ENCODE measurements around the gene PHLDA3.

The PHLDA3 gene

DNA sequence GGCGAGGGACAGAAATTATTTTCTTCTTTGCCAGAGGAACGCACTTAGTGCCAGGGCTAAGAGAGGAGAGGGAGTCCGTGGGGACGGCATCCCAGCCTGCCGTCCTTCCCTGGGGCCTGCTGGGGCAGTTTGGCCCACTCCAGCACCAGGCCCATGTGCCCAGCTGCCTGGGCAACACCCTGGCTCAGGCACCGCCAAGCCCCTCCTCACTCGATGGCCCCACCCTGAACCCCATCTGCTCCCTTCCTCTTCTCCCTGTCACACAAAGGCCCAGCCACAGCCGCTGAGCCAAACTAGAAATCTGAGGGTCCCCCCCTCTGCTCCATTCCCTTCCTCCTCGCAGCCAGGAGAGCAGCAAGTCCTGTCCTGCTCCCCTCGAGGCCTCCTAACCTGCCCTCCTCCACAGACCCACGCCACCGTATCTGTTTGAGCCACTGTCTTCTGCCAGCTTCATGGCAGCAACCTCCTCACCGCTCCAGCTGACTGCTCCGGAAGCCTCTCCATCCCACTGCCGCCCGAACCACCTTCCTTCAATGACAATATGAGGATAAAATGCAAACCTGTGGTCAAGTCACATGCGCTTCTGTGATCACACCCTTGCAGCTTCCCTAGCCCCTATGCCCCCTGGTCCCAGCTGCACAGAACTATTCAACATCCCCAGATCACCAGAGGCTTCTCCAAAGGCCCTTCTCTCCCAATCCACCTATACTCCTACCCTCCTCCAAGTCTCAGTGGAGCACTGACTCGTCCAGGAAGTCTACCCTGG is 39.1 kb downstream of the PHLDA3 start:
- no peak overlapping the region for H3K9ac ChIP-seq
- H3K36me3 ChIP-seq, result no peaks in the 10 kb centered on the region

GRCh38 chr1:201427963-201428362 is 41.0 kb downstream of the PHLDA3 start:
- no peak for TF ChIP-seq Cebpa-rat (IDR thresholded peaks at IDR 0.05)

More for the DNA sequence above, 39.1 kb downstream of the PHLDA3 start:
- H3K4me1 ChIP-seq, result peaks cover 0 to 16% (median 6%) of the 10 kb centered on the region in 10 experiments; a peak in 9 of 20 replicates
- no peaks in the 10 kb centered on the region; a peak in 1 of 22 replicates for H4K20me1 ChIP-seq
- no peak for TF ChIP-seq Cebpa-rat (IDR thresholded peaks at IDR 0.05)
- no peak overlapping the region for H3K4me3 ChIP-seq
- H3K4me2 ChIP-seq, result no peak overlapping the region
- H3K27ac ChIP-seq, result no peak overlapping the region
- no peaks in the 10 kb centered on the region for H3K27me3 ChIP-seq
- H3K9me3 ChIP-seq (replicated peaks in 1 of 11), result no peaks in the 10 kb centered on the region

GRCh38 chr1:201426479-201427310 is 42.3 kb downstream of the PHLDA3 start:
- Histone ChIP-seq H3K9me3 (replicated peaks in 1 of 11) (no peaks in the 10 kb centered on the region; a peak in 1 of 22 replicates), H3K9ac (no peak overlapping the region), H4K20me1 (no peaks in the 10 kb centered on the region; a peak in 1 of 22 replicates), H3K4me3 (no peak overlapping the region), H3K4me2 (peak overlapping the region in 4 of 11 experiments; percentile 10 to 35 (median 24); a peak in 4 of 22 replicates), H3K27ac (no peak overlapping the region), H3K4me1 (peaks cover 0 to 38% (median 23%) of the 10 kb centered on the region in 10 experiments; a peak in 17 of 20 replicates), H3K27me3 (no peaks in the 10 kb centered on the region), H3K36me3 (no peaks in the 10 kb centered on the region)
- TF ChIP-seq Cebpa-rat (IDR thresholded peaks at IDR 0.05), result no peak

More at GRCh38 chr1:201427963-201428362, 41.0 kb downstream of the PHLDA3 start:
- Histone ChIP-seq H3K27ac (no peak overlapping the region), H3K4me1 (peaks cover 0 to 25% (median 12%) of the 10 kb centered on the region in 10 experiments; a peak in 16 of 20 replicates), H3K36me3 (no peaks in the 10 kb centered on the region), H4K20me1 (no peaks in the 10 kb centered on the region; a peak in 1 of 22 replicates), H3K9me3 (replicated peaks in 1 of 11) (no peaks in the 10 kb centered on the region; a peak in 1 of 22 replicates), H3K4me3 (no peak overlapping the region), H3K27me3 (no peaks in the 10 kb centered on the region), H3K9ac (no peak overlapping the region), H3K4me2 (peak overlapping the region in 2 of 11 experiments; percentile 10 to 39; a peak in 5 of 22 replicates)

- Histone ChIP-seq H3K9me3 (replicated peaks in 1 of 11) (no peaks in the 10 kb centered on the region; a peak in 1 of 22 replicates), H3K4me1 (peaks cover 0 to 46% (median 23%) of the 10 kb centered on the region in 10 experiments; a peak in 17 of 20 replicates), H4K20me1 (no peaks in the 10 kb centered on the region), H3K4me3 (no peak overlapping the region), H3K36me3 (no peaks in the 10 kb centered on the region), H3K27ac (no peak overlapping the region), H3K27me3 (no peaks in the 10 kb centered on the region), H3K4me2 (no peak overlapping the region; a peak in 1 of 22 replicates), H3K9ac (no peak overlapping the region)
- no peak for TF ChIP-seq Cebpa-rat (IDR thresholded peaks at IDR 0.05)
These were observed 44.8 kb downstream of the PHLDA3 start for GRCh38 chr1:201424146-201424545.

- no peak for TF ChIP-seq Cebpa-rat (IDR thresholded peaks at IDR 0.05)
- no peak overlapping the region for H3K4me3 ChIP-seq
- no peaks in the 10 kb centered on the region for H3K27me3 ChIP-seq
- peak overlapping the region in 4 of 11 experiments; percentile 76 to 90 (median 85); a peak in 6 of 22 replicates for H3K4me2 ChIP-seq
- H3K4me1 ChIP-seq, result peaks cover 0 to 46% (median 23%) of the 10 kb centered on the region in 10 experiments; a peak in 17 of 20 replicates
- H3K36me3 ChIP-seq, result no peaks in the 10 kb centered on the region
- no peak overlapping the region for H3K27ac ChIP-seq
- no peaks in the 10 kb centered on the region for H4K20me1 ChIP-seq
- H3K9ac ChIP-seq, result no peak overlapping the region
- H3K9me3 ChIP-seq (replicated peaks in 1 of 11), result no peaks in the 10 kb centered on the region; a peak in 1 of 22 replicates
These were observed 45.3 kb downstream of the PHLDA3 start for GRCh38 chr1:201423655-201424054.

DNA sequence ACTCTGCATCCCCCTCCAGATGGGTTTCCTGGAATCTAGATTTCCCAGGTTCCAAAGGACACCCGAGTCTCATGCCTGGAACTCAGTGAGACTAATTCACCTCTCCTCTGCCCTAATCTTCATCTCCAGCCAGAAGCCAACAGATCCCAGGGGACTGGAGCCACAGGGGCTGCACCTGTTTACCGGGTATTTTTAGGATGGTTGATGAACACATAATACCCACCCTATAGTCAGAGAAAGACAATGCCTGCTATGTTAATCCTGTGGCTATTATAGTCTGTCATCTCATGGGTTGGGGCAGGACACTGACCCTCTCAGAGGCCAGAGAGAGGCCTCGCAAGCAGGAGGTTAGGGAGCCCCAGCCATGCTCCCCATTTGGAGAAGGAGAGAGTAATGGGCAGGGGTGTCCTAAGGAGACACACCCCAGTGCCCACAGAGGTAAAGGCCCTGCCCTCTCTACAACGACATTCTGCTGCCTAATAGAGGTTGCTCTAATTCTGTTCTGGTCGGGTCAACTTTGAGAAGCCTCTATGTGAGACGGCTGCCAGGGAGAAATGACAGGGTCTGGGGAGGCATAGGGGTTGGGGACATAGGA is 46.5 kb downstream of the PHLDA3 start:
- Histone ChIP-seq H4K20me1 (no peaks in the 10 kb centered on the region), H3K4me3 (no peak overlapping the region), H3K4me2 (peak overlapping the region in 9 of 11 experiments; percentile 33 to 90 (median 73); a peak in 18 of 22 replicates), H3K4me1 (peaks cover 0 to 46% (median 20%) of the 10 kb centered on the region in 10 experiments; a peak in 16 of 20 replicates), H3K9ac (peak overlapping the region in 2 of 11 experiments; percentile 0 to 4; a peak in 2 of 22 replicates), H3K36me3 (no peaks in the 10 kb centered on the region), H3K27ac (no peak overlapping the region), H3K27me3 (no peaks in the 10 kb centered on the region), H3K9me3 (replicated peaks in 1 of 11) (no peaks in the 10 kb centered on the region; a peak in 1 of 22 replicates)
- TF ChIP-seq Cebpa-rat (IDR thresholded peaks at IDR 0.05), result no peak

DNA sequence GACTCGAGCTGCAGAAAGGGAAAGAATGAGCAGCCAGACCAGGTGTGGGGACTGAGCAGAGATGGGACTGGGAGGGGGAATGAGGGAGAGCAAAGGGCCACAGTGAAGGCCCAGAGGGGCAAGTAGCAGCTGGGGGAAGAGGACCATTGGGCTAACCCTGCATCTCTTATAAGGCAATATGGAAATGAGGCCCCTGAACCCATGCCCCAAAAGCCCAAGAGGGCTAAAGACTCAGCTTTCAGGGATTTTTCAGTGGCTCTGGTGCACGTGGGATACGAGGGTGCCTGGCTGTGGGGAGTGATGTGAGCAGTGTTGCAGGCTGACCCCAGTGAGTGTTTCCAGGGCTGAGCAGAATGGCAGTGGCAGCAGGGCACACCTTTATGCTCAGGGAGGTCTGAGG is 47.0 kb downstream of the PHLDA3 start:
- no peak overlapping the region for H3K4me3 ChIP-seq
- H3K4me1 ChIP-seq, result peaks cover 0 to 45% (median 20%) of the 10 kb centered on the region in 10 experiments; a peak in 16 of 20 replicates
- no peaks in the 10 kb centered on the region for H3K36me3 ChIP-seq
- H3K27me3 ChIP-seq, result no peaks in the 10 kb centered on the region
- peak overlapping the region in 9 of 11 experiments; percentile 33 to 90 (median 73); a peak in 17 of 22 replicates for H3K4me2 ChIP-seq
- no peaks in the 10 kb centered on the region; a peak in 1 of 22 replicates for H3K9me3 ChIP-seq (replicated peaks in 1 of 11)
- TF ChIP-seq Cebpa-rat (IDR thresholded peaks at IDR 0.05), result no peak
- H3K27ac ChIP-seq, result no peak overlapping the region
- no peaks in the 10 kb centered on the region for H4K20me1 ChIP-seq
- H3K9ac ChIP-seq, result peak overlapping the region in 1 of 11 experiments; percentile 0; a peak in 1 of 22 replicates

DNA sequence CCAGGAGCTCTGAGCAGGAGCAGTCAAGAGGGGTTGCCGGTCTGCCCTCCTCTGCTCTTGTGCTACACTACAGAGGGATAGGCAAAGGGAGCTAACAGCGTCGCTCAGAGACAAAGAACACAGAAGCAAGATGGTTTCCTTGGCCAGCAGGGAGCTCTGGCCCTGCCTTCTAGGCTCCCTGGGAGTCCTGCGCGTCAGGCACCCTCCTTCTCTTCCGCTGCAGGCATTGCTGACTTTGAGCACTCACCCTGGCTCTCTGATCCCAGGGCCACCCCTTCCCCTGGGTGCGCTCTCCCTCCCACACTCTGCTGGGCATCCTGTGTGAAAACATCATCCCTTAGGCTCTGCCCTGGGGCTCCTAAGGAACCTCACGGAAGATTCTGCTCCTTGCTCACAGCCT is 47.9 kb downstream of the PHLDA3 start:
- H4K20me1 ChIP-seq, result no peaks in the 10 kb centered on the region
- H3K36me3 ChIP-seq, result no peaks in the 10 kb centered on the region
- no peaks in the 10 kb centered on the region for H3K27me3 ChIP-seq
- no peaks in the 10 kb centered on the region; a peak in 1 of 22 replicates for H3K9me3 ChIP-seq (replicated peaks in 1 of 11)
- no peak for TF ChIP-seq Cebpa-rat (IDR thresholded peaks at IDR 0.05)
- H3K4me3 ChIP-seq, result no peak overlapping the region
- no peak overlapping the region for H3K27ac ChIP-seq
- H3K9ac ChIP-seq, result no peak overlapping the region
- H3K4me1 ChIP-seq, result peaks cover 0 to 35% (median 17%) of the 10 kb centered on the region in 10 experiments; a peak in 16 of 20 replicates
- peak overlapping the region in 2 of 11 experiments; percentile 73 to 81; a peak in 1 of 22 replicates for H3K4me2 ChIP-seq

Measured in BLaER1 treated with 17β-estradiol and CSF1 and Interleukin-3, amounts not matched to agents 10 nM and 100 nM (cell line).